Ovary (tissue), 3 donors: Measurements from ENCODE around the gene NCOA1.

Source experiments
- POLR2A ChIP-seq: fragments of 450-650 bp; IDR thresholded peaks from one replicate; pipeline ENCODE4 v1.6.1; 2017; ENCODE audit warnings: antibody characterized with exemption, mild to moderate bottlenecking, moderate library complexity
- TF ChIP-seq, protein P1 (sequence below), 3 donors: fragments of 450-650 bp in 2 of 3; fragments of 200-600 bp in 1 of 3; IDR thresholded peaks; one replicate each; pipeline versions ENCODE4 v1.5.1 to v1.8.0; 2016 to 2022; ENCODE audit warnings: antibody characterized with exemption in 3 of 3, mild to moderate bottlenecking in 1 of 3
- donor health status: DM: no; HTN: no; CAD: no.

- TF ChIP-seq, protein P1, sequence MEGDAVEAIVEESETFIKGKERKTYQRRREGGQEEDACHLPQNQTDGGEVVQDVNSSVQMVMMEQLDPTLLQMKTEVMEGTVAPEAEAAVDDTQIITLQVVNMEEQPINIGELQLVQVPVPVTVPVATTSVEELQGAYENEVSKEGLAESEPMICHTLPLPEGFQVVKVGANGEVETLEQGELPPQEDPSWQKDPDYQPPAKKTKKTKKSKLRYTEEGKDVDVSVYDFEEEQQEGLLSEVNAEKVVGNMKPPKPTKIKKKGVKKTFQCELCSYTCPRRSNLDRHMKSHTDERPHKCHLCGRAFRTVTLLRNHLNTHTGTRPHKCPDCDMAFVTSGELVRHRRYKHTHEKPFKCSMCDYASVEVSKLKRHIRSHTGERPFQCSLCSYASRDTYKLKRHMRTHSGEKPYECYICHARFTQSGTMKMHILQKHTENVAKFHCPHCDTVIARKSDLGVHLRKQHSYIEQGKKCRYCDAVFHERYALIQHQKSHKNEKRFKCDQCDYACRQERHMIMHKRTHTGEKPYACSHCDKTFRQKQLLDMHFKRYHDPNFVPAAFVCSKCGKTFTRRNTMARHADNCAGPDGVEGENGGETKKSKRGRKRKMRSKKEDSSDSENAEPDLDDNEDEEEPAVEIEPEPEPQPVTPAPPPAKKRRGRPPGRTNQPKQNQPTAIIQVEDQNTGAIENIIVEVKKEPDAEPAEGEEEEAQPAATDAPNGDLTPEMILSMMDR (IDR thresholded peaks at IDR 0.05) = no peak
- TF ChIP-seq POLR2A = no peak
Measured at GRCh38 chr2:24707143-24707542, 216.1 kb downstream of the NCOA1 start.
